Activated T-helper 2 cell treated with anti-CD3 and anti-CD28 coated beads, Interferon-gamma antibody, Interleukin-2, Interleukin-4, amounts not matched to agents 10 μg/mL and 5 μg/mL and 100 μg/mL, durations not matched to agents 14 hours and 24 hours and 36 hours (primary cell): Measurements from ENCODE around the gene ARHGEF26. TPM values are rescaled to one million over a fixed set of nuclear protein-coding genes. Genes with fewer than 3 reads are reported as not detected.

Experiments
- DNase-seq: peaks from one replicate; pipeline ENCODE4 v3.0.0; 2021; ENCODE audit warnings: low spot score
- H3K27ac Mint-ChIP-seq: one replicate; pipeline ENCODE4 v1.8.0; 2021; ENCODE audit warnings: mixed read lengths
- H3K27me3 Mint-ChIP-seq: one replicate; pipeline ENCODE4 v1.8.0; 2021; ENCODE audit warnings: low read depth, mixed read lengths
- H3K36me3 Mint-ChIP-seq: one replicate; pipeline ENCODE4 v1.8.0; 2021; ENCODE audit warnings: low read depth, mixed read lengths
- H3K4me1 Mint-ChIP-seq: one replicate; pipeline ENCODE4 v1.8.0; 2021; ENCODE audit warnings: low read depth, mixed read lengths
- H3K4me3 Mint-ChIP-seq: one replicate; pipeline ENCODE4 v1.8.0; 2021; ENCODE audit warnings: low read depth, mild to moderate bottlenecking, moderate library complexity, mixed read lengths
- H3K9me3 Mint-ChIP-seq: one replicate; pipeline ENCODE4 v1.8.0; 2021; ENCODE audit warnings: mixed read lengths
- intact Hi-C: fragments of 100-400 bp; cut with micrococcal nuclease; formaldehyde crosslinking; loops from one replicate; pipeline ENCODE4 v1.15.1; 2023
- total RNA-seq: library from RNA; stranded (reverse); gene quantifications from 2 replicates; pipeline ENCODE4 v1.2.3, GENCODE V29; 2022

Gene ARHGEF26
- total RNA-seq, 1 donor from 2014 or later = 0.18 TPM

GRCh38 chr3:154100556-154100955 lies 20.6 kb upstream of the ARHGEF26 start:
- H3K9me3 Mint-ChIP-seq = no peaks in the 10 kb centered on the region

GRCh38 chr3:154101250-154101649 lies 19.9 kb upstream of the ARHGEF26 start:
- H3K36me3 Mint-ChIP-seq = no peaks in the 10 kb centered on the region
- H3K27me3 Mint-ChIP-seq = no peaks in the 10 kb centered on the region
- H3K27ac Mint-ChIP-seq = no peak overlapping the region
- no peaks in the 10 kb centered on the region for H3K9me3 Mint-ChIP-seq
- no peaks in the 10 kb centered on the region for H3K4me1 Mint-ChIP-seq
- intact Hi-C loops = no loop called here
- no peak for DNase-seq
- H3K4me3 Mint-ChIP-seq = no peak overlapping the region

More at GRCh38 chr3:154100556-154100955, 20.6 kb upstream of the ARHGEF26 start:
- intact Hi-C loops = no loop called here
- no peaks in the 10 kb centered on the region for H3K36me3 Mint-ChIP-seq
- no peaks in the 10 kb centered on the region for H3K27me3 Mint-ChIP-seq
- no peak overlapping the region for H3K4me3 Mint-ChIP-seq
- H3K4me1 Mint-ChIP-seq = no peaks in the 10 kb centered on the region
- H3K27ac Mint-ChIP-seq = no peak overlapping the region
- no peak for DNase-seq

GRCh38 chr3:154102225-154102624 lies 19.0 kb upstream of the ARHGEF26 start:
- Mint-ChIP-seq H3K9me3 (no peaks in the 10 kb centered on the region), H3K36me3 (no peaks in the 10 kb centered on the region), H3K27ac (no peak overlapping the region), H3K4me3 (no peak overlapping the region), H3K4me1 (no peaks in the 10 kb centered on the region), H3K27me3 (no peaks in the 10 kb centered on the region)
- DNase-seq = no peak
- intact Hi-C loops = no loop called here

- Mint-ChIP-seq H3K27me3 (no peaks in the 10 kb centered on the region), H3K4me3 (no peak overlapping the region), H3K27ac (no peak overlapping the region), H3K9me3 (no peaks in the 10 kb centered on the region), H3K4me1 (no peaks in the 10 kb centered on the region), H3K36me3 (no peaks in the 10 kb centered on the region)
- intact Hi-C loops = no loop called here
- no peak for DNase-seq
Observed at GRCh38 chr3:154105218-154105975, 15.8 kb upstream of the ARHGEF26 start.

GRCh38 chr3:154111365-154111935 lies 9.7 kb upstream of the ARHGEF26 start:
- no peak overlapping the region for H3K4me3 Mint-ChIP-seq
- no peaks in the 10 kb centered on the region for H3K4me1 Mint-ChIP-seq
- H3K9me3 Mint-ChIP-seq = no peaks in the 10 kb centered on the region
- intact Hi-C loops = no loop called here
- H3K27me3 Mint-ChIP-seq = peaks cover 13% of the 10 kb centered on the region
- no peak overlapping the region for H3K27ac Mint-ChIP-seq
- no peaks in the 10 kb centered on the region for H3K36me3 Mint-ChIP-seq
- no peak for DNase-seq

- no peaks in the 10 kb centered on the region for H3K36me3 Mint-ChIP-seq
- no peaks in the 10 kb centered on the region for H3K9me3 Mint-ChIP-seq
- intact Hi-C loops = no loop called here
- no peak overlapping the region for H3K4me3 Mint-ChIP-seq
- peaks cover 13% of the 10 kb centered on the region for H3K27me3 Mint-ChIP-seq
- no peak overlapping the region for H3K27ac Mint-ChIP-seq
- H3K4me1 Mint-ChIP-seq = no peaks in the 10 kb centered on the region
- DNase-seq = no peak
Observed at GRCh38 chr3:154112146-154112852, 8.9 kb upstream of the ARHGEF26 start.

- Mint-ChIP-seq H3K9me3 (no peaks in the 10 kb centered on the region), H3K4me3 (no peak overlapping the region), H3K27me3 (peaks cover 20% of the 10 kb centered on the region), H3K4me1 (no peaks in the 10 kb centered on the region), H3K27ac (no peak overlapping the region), H3K36me3 (no peaks in the 10 kb centered on the region)
- DNase-seq = no peak
- intact Hi-C loops = no loop called here
Observed at GRCh38 chr3:154113609-154114008, 7.6 kb upstream of the ARHGEF26 start.

GRCh38 chr3:154115332-154115731 lies 5.9 kb upstream of the ARHGEF26 start:
- Mint-ChIP-seq H3K4me3 (no peak overlapping the region), H3K27me3 (peaks cover 34% of the 10 kb centered on the region), H3K36me3 (no peaks in the 10 kb centered on the region), H3K27ac (no peak overlapping the region), H3K9me3 (no peaks in the 10 kb centered on the region), H3K4me1 (no peaks in the 10 kb centered on the region)
- no peak for DNase-seq
- intact Hi-C loops = no loop called here

GRCh38 chr3:154119951-154120350 lies 1.2 kb upstream of the ARHGEF26 start:
- intact Hi-C loops = loop anchor here (5.0 kb wide), 1 partner anchor 117 kb away; no protein-coding TSS in a partner anchor
- Mint-ChIP-seq H3K4me3 (no peak overlapping the region), H3K9me3 (no peaks in the 10 kb centered on the region), H3K27me3 (peaks cover 52% of the 10 kb centered on the region), H3K4me1 (peaks cover 13% of the 10 kb centered on the region), H3K27ac (no peak overlapping the region), H3K36me3 (no peaks in the 10 kb centered on the region)
- DNase-seq = no peak

GRCh38 chr3:154121701-154122551 lies 736 bp downstream of the ARHGEF26 start:
- Mint-ChIP-seq H3K36me3 (no peaks in the 10 kb centered on the region), H3K27ac (no peak overlapping the region), H3K4me3 (peak overlapping the region; percentile 77), H3K27me3 (peaks cover 56% of the 10 kb centered on the region), H3K4me1 (peaks cover 13% of the 10 kb centered on the region), H3K9me3 (no peaks in the 10 kb centered on the region)
- peak; percentile 18 for DNase-seq
- intact Hi-C loops = loop anchor here (5.0 kb wide), 1 partner anchor 115 kb away; no protein-coding TSS in a partner anchor

GRCh38 chr3:154122552-154122911 lies 1.3 kb downstream of the ARHGEF26 start:
- Mint-ChIP-seq H3K27me3 (peaks cover 53% of the 10 kb centered on the region), H3K4me1 (peaks cover 13% of the 10 kb centered on the region), H3K27ac (no peak overlapping the region), H3K36me3 (no peaks in the 10 kb centered on the region), H3K4me3 (peak overlapping the region; percentile 77), H3K9me3 (no peaks in the 10 kb centered on the region)
- intact Hi-C loops = loop anchor here (5.0 kb wide), 1 partner anchor 115 kb away; no protein-coding TSS in a partner anchor
- no peak for DNase-seq

- Mint-ChIP-seq H3K9me3 (no peaks in the 10 kb centered on the region), H3K27me3 (peaks cover 50% of the 10 kb centered on the region), H3K27ac (no peak overlapping the region), H3K36me3 (no peaks in the 10 kb centered on the region), H3K4me1 (peaks cover 13% of the 10 kb centered on the region), H3K4me3 (peak overlapping the region; percentile 77)
- intact Hi-C loops = loop anchor here (5.0 kb wide), 1 partner anchor 114 kb away; no protein-coding TSS in a partner anchor
- no peak for DNase-seq
Observed at GRCh38 chr3:154122912-154123559, 1.8 kb downstream of the ARHGEF26 start.
